Mesenchymal stem cell (in vitro differentiated cells and primary cell): Measurements from ENCODE around the gene PHC2. TPM values are rescaled to one million over a fixed set of nuclear protein-coding genes. Genes with fewer than 3 reads are reported as not detected.

Experiments
- DNase-seq: peaks from one replicate; pipeline ENCODE4 v3.0.0-alpha.2; 2013
- H2AFZ ChIP-seq: one replicate; pipeline ENCODE4 v1.6.1; 2013; ENCODE audit warnings: low read depth, mild to moderate bottlenecking, control low read depth, inconsistent platforms, low read length, moderate library complexity
- H2AK5ac ChIP-seq: 2 replicates; pipeline ENCODE4 v1.6.1; 2013; ENCODE audit warnings: low read length, moderate library complexity, mild to moderate bottlenecking, inconsistent platforms; ENCODE audit not compliant: severe bottlenecking
- H2BK120ac ChIP-seq: one replicate; pipeline ENCODE4 v1.6.1; 2013; ENCODE audit warnings: low read depth, mild to moderate bottlenecking, inconsistent platforms, low read length, moderate library complexity
- H2BK12ac ChIP-seq, 2 experiments: one replicate each; pipeline ENCODE4 v1.6.1; 2013; ENCODE audit warnings: inconsistent platforms in 2 of 2, low read length in 2 of 2, mild to moderate bottlenecking in 2 of 2, moderate library complexity in 2 of 2, control low read depth in 1 of 2
- H2BK15ac ChIP-seq: one replicate; pipeline ENCODE4 v1.6.1; 2013; ENCODE audit warnings: mild to moderate bottlenecking, low read depth, inconsistent platforms; ENCODE audit not compliant: poor library complexity, severe bottlenecking
- H2BK5ac ChIP-seq: 2 replicates; pipeline ENCODE4 v1.6.1; 2013; ENCODE audit warnings: low read depth, mild to moderate bottlenecking, low read length, control low read depth, inconsistent platforms; ENCODE audit not compliant: poor library complexity, severe bottlenecking
- H3K14ac ChIP-seq, 2 experiments: one replicate each; pipeline ENCODE4 v1.6.1; 2013; ENCODE audit warnings: inconsistent platforms in 2 of 2, low read length in 2 of 2, control low read depth in 1 of 2, mild to moderate bottlenecking in 1 of 2, moderate library complexity in 1 of 2
- H3K18ac ChIP-seq, 2 experiments: one replicate each; pipeline ENCODE4 v1.6.1; 2013; ENCODE audit warnings: inconsistent platforms in 2 of 2, low read length in 2 of 2, control low read depth in 1 of 2, low read depth in 1 of 2, mild to moderate bottlenecking in 1 of 2
- H3K23ac ChIP-seq, 2 experiments: one replicate each; pipeline ENCODE4 v1.6.1; 2013; ENCODE audit warnings: inconsistent platforms in 2 of 2, low read length in 2 of 2, mild to moderate bottlenecking in 2 of 2, moderate library complexity in 2 of 2, control low read depth in 1 of 2
- H3K27ac ChIP-seq: 2 replicates; pipeline ENCODE4 v1.5.1; 2013; ENCODE audit warnings: mild to moderate bottlenecking, moderate library complexity, low read length, control low read depth, inconsistent platforms; ENCODE audit not compliant: poor library complexity, severe bottlenecking
- H3K27me3 ChIP-seq, 2 experiments: 2 replicates each; pipeline versions ENCODE4 v1.6.1 to v1.7.0; 2013; ENCODE audit warnings: low read length in 2 of 2, mild to moderate bottlenecking in 2 of 2, moderate library complexity in 2 of 2, control low read depth in 1 of 2, inconsistent platforms in 1 of 2; ENCODE audit not compliant: control insufficient read depth in 1 of 2, insufficient read depth in 1 of 2
- H3K36me3 ChIP-seq, 2 experiments: 2 replicates each; pipeline versions ENCODE4 v1.6.1 to v1.7.0; 2013; ENCODE audit warnings: low read length in 2 of 2, control low read depth in 1 of 2, inconsistent platforms in 1 of 2, low read depth in 1 of 2, mild to moderate bottlenecking in 1 of 2; ENCODE audit not compliant: insufficient read depth in 2 of 2, control insufficient read depth in 1 of 2
- H3K4ac ChIP-seq, 2 experiments: one replicate each; pipeline ENCODE4 v1.6.1; 2013; ENCODE audit warnings: inconsistent platforms in 2 of 2, low read length in 2 of 2, mild to moderate bottlenecking in 2 of 2, moderate library complexity in 2 of 2, control low read depth in 1 of 2, low read depth in 1 of 2
- H3K4me1 ChIP-seq: 2 replicates; pipeline ENCODE4 v1.6.1; 2013; ENCODE audit warnings: low read depth, low read length, control low read depth; ENCODE audit not compliant: control insufficient read depth, insufficient read depth
- H3K4me2 ChIP-seq: 2 replicates; pipeline ENCODE4 v1.6.1; 2013; ENCODE audit warnings: low read length, mild to moderate bottlenecking, inconsistent platforms; ENCODE audit not compliant: poor library complexity, severe bottlenecking
- H3K4me3 ChIP-seq, 2 experiments: 2 replicates each; pipeline versions ENCODE4 v1.5.1 to v1.7.0; 2013; ENCODE audit warnings: low read length in 2 of 2, mild to moderate bottlenecking in 2 of 2, control low read depth in 1 of 2, low read depth in 1 of 2; ENCODE audit not compliant: insufficient read depth in 1 of 2
- H3K79me1 ChIP-seq: replicated peaks from 2 replicates; pipeline ENCODE4 v1.6.1; 2013; ENCODE audit warnings: mild to moderate bottlenecking, control low read depth, low read length, inconsistent platforms; ENCODE audit not compliant: poor library complexity, severe bottlenecking
- H3K9ac ChIP-seq: 2 replicates; pipeline ENCODE4 v1.7.0; 2013; ENCODE audit warnings: mild to moderate bottlenecking, low read length, moderate library complexity
- H3K9me3 ChIP-seq: 2 replicates; pipeline ENCODE4 v1.7.0; 2013; ENCODE audit warnings: mild to moderate bottlenecking, low read length; ENCODE audit not compliant: control insufficient read depth
- H4K8ac ChIP-seq: one replicate; pipeline ENCODE4 v1.6.1; 2013; ENCODE audit warnings: inconsistent platforms, mild to moderate bottlenecking, low read length, moderate library complexity
- H4K91ac ChIP-seq: one replicate; pipeline ENCODE4 v1.6.1; 2013; ENCODE audit warnings: mild to moderate bottlenecking, low read length, inconsistent platforms
- whole genome bisulfite sequencing: methylation state at CpG from one replicate; pipeline ENCODE4 v1.1.7; 2013; ENCODE audit warnings: mixed read lengths; 5-methylcytosine and 5-hydroxymethylcytosine counted together
- small RNA-seq: library from polyadenylated mRNA; stranded (forward); fragments of <200 nt; extraction: miRNeasy Mini kit (QIAGEN cat#:217004); gene quantifications from one replicate; pipeline ENCODE3, GENCODE V24; 2013; ENCODE audit warnings: low read depth

Gene PHC2

GRCh38 chr1:33273961-33274371 lies 156.9 kb downstream of the PHC2 start:
- peaks cover 64% of the 10 kb centered on the region for H3K79me1 ChIP-seq
- no peaks in the 10 kb centered on the region for H3K9me3 ChIP-seq
- no peak overlapping the region for H3K27ac ChIP-seq
- H3K4me2 ChIP-seq: no peak overlapping the region
- no peak overlapping the region for H2BK15ac ChIP-seq
- no peak overlapping the region for H3K18ac ChIP-seq
- H3K4me1 ChIP-seq: peaks cover 17% of the 10 kb centered on the region
- no peak overlapping the region for H2BK12ac ChIP-seq
- no peak overlapping the region for H4K8ac ChIP-seq
- H2BK5ac ChIP-seq: no peak overlapping the region
- H3K27me3 ChIP-seq: no peaks in the 10 kb centered on the region
- H3K36me3 ChIP-seq: peaks cover 32 to 59% of the 10 kb centered on the region in 2 experiments
- no peak overlapping the region for H3K14ac ChIP-seq
- DNase-seq: no peak
- H2BK120ac ChIP-seq: no peak overlapping the region
- no peak overlapping the region for H3K9ac ChIP-seq
- H4K91ac ChIP-seq: no peak overlapping the region
- no peak overlapping the region for H3K23ac ChIP-seq
- no peak overlapping the region for H2AFZ ChIP-seq
- WGBS: 81% methylated on average over 7 of the region's 7 CpGs
- H3K4ac ChIP-seq: no peak overlapping the region
- no peak overlapping the region for H2AK5ac ChIP-seq
- H3K4me3 ChIP-seq: no peak overlapping the region

Small RNA genes within 50 kb of the gene (small RNA-seq; reads per million reads assigned to genes)
- not detected for gene RN7SKP16
